CD14-positive monocyte (primary cell): ENCODE measurements around the gene SETD5. TPM values are rescaled to one million over a fixed set of nuclear protein-coding genes. Genes with fewer than 3 reads are reported as not detected.

ENCODE experiments used
- DNase-seq, 3 donors: peaks; one replicate each; pipeline ENCODE4 v3.0.0-alpha.2; 2011 to 2022
- H2AFZ ChIP-seq: 2 replicates; pipeline ENCODE4 v1.6.0; 2012; ENCODE audit warnings: mild to moderate bottlenecking, low read depth, low read length, inconsistent platforms; ENCODE audit not compliant: insufficient read depth, poor library complexity, severe bottlenecking
- H3K27ac ChIP-seq, 2 donors: 1 replicate in 1 of 2; 2 replicates in 1 of 2; pipeline ENCODE4 v1.5.1; 2012 to 2013; ENCODE audit warnings: low read length in 2 of 2, control low read depth in 1 of 2, inconsistent platforms in 1 of 2, low read depth in 1 of 2, mild to moderate bottlenecking in 1 of 2
- H3K27me3 ChIP-seq, 2 donors: one replicate each; pipeline versions ENCODE4 v1.6.0 to v1.6.1; 2011 to 2013; ENCODE audit warnings: low read length in 2 of 2; ENCODE audit not compliant: control insufficient read depth in 2 of 2, insufficient read depth in 2 of 2
- H3K36me3 ChIP-seq, 2 donors: replicated peaks in 1 of 2; 1 replicate in 1 of 2; 2 replicates in 1 of 2; pipeline versions ENCODE4 v1.5.1 to v1.6.1; 2012 to 2013; ENCODE audit warnings: low read length in 2 of 2, control low read depth in 1 of 2, inconsistent platforms in 1 of 2, mild to moderate bottlenecking in 1 of 2; ENCODE audit not compliant: insufficient read depth in 2 of 2, control insufficient read depth in 1 of 2
- H3K4me1 ChIP-seq, 2 donors: 1 replicate in 1 of 2; 2 replicates in 1 of 2; pipeline versions ENCODE4 v1.5.1 to v1.6.1; 2012 to 2013; ENCODE audit warnings: low read length in 2 of 2, control low read depth in 1 of 2, inconsistent platforms in 1 of 2, mild to moderate bottlenecking in 1 of 2, moderate library complexity in 1 of 2; ENCODE audit not compliant: insufficient read depth in 2 of 2, control insufficient read depth in 1 of 2
- H3K4me2 ChIP-seq: replicated peaks from 2 replicates; pipeline ENCODE3; 2012; ENCODE audit warnings: low read length, moderate library complexity, mild to moderate bottlenecking; ENCODE audit not compliant: poor library complexity, severe bottlenecking; ENCODE audit errors: extremely low read depth
- H3K4me3 ChIP-seq, 3 experiments: fragments of 200-600 bp in 1 of 3; sonication (generic) in 1 of 3; replicated peaks in 1 of 3; 1 replicate in 2 of 3; 2 replicates in 1 of 3; pipeline ENCODE4 v1.5.1; 2011 to 2013; ENCODE audit warnings: low read length in 3 of 3, mild to moderate bottlenecking in 3 of 3, control low read depth in 2 of 3, low read depth in 2 of 3, inconsistent platforms in 1 of 3, moderate library complexity in 1 of 3
- H3K79me2 ChIP-seq: 2 replicates; pipeline ENCODE4 v1.6.0; 2012; ENCODE audit warnings: mild to moderate bottlenecking, control low read depth, inconsistent platforms, low read length, moderate library complexity; ENCODE audit not compliant: insufficient read depth
- H3K9ac ChIP-seq: 2 replicates; pipeline ENCODE4 v1.6.0; 2017; ENCODE audit warnings: low read length, mild to moderate bottlenecking; ENCODE audit not compliant: insufficient read depth, poor library complexity, severe bottlenecking
- H3K9me3 ChIP-seq, 2 donors: replicated peaks in 1 of 2; 1 replicate in 1 of 2; 2 replicates in 1 of 2; pipeline versions ENCODE4 v1.5.1 to v1.6.1; 2012 to 2013; ENCODE audit warnings: low read length in 2 of 2, control low read depth in 1 of 2; ENCODE audit not compliant: control insufficient read depth in 1 of 2, insufficient read depth in 1 of 2
- H4K20me1 ChIP-seq: 2 replicates; pipeline ENCODE4 v1.6.0; 2012; ENCODE audit warnings: mild to moderate bottlenecking, low read length, control low read depth, moderate library complexity; ENCODE audit not compliant: insufficient read depth
- H3K27ac Mint-ChIP-seq, 7 donors: one replicate each; pipeline ENCODE4 v1.8.0; 2020; ENCODE audit warnings: mild to moderate bottlenecking in 7 of 7, mixed read lengths in 7 of 7, moderate library complexity in 6 of 7, inconsistent platforms in 2 of 7
- H3K27me3 Mint-ChIP-seq, 3 donors: one replicate each; pipeline ENCODE4 v1.8.0; 2021 to 2022; ENCODE audit warnings: low read depth in 3 of 3, mild to moderate bottlenecking in 3 of 3, mixed read lengths in 3 of 3, moderate library complexity in 3 of 3, inconsistent platforms in 1 of 3
- H3K36me3 Mint-ChIP-seq, 2 donors: one replicate each; pipeline ENCODE4 v1.8.0; 2020; ENCODE audit warnings: mixed read lengths in 2 of 2, inconsistent platforms in 1 of 2, mild to moderate bottlenecking in 1 of 2
- H3K4me1 Mint-ChIP-seq: one replicate; pipeline ENCODE4 v1.8.0; 2020; ENCODE audit warnings: mild to moderate bottlenecking, mixed read lengths
- H3K4me3 Mint-ChIP-seq, 2 donors: one replicate each; pipeline ENCODE4 v1.8.0; 2020; ENCODE audit warnings: mild to moderate bottlenecking in 2 of 2, mixed read lengths in 2 of 2, moderate library complexity in 1 of 2
- H3K9me3 Mint-ChIP-seq, 7 donors: one replicate each; pipeline ENCODE4 v1.8.0; 2020 to 2022; ENCODE audit warnings: mixed read lengths in 7 of 7, mild to moderate bottlenecking in 6 of 7, moderate library complexity in 6 of 7, inconsistent platforms in 2 of 7
- CTCF ChIP-seq: fragments of 200-600 bp; IDR thresholded peaks from one replicate; pipeline ENCODE4 v1.8.0; 2022; ENCODE audit warnings: antibody characterized with exemption, mild to moderate bottlenecking
- WGBS: methylation state at CpG from one replicate; pipeline ENCODE4 v1.1.5; 2013; ENCODE audit warnings: missing lambda C conversion rate; ENCODE audit not compliant: insufficient coverage; 5-methylcytosine and 5-hydroxymethylcytosine counted together
- intact Hi-C, 2 donors: fragments of 100-400 bp; cut with micrococcal nuclease; formaldehyde crosslinking; loops; one replicate each; pipeline versions ENCODE4 v1.15.0 to v1.15.1; 2023
- polyA plus RNA-seq, 3 donors: library from polyadenylated mRNA; depleted of rRNA in 1 of 3; unstranded in 2 of 3; stranded (reverse) in 1 of 3; fragments of 300-500 nt in 2 of 3; fragments of >200 nt in 1 of 3; fragmentation: Illumina TruSeq in 2 of 3; gene quantifications; 1 replicate in 2 of 3; 2 replicates in 1 of 3; pipeline ENCODE4 v1.2.3, GENCODE V29; 2012 to 2021

SETD5 gene
- polyA plus RNA-seq, 3 donors: 4.1 to 51.5 (median 13.7) TPM

GRCh38 chr3:9498781-9499180 is 101.4 kb downstream of the SETD5 start:
- Histone ChIP-seq H3K4me1 (no peaks in the 10 kb centered on the region), H4K20me1 (no peaks in the 10 kb centered on the region), H3K27ac (no peak overlapping the region), H3K4me3 (no peak overlapping the region), H3K27me3 (peaks cover 9 to 34% of the 10 kb centered on the region in 2 donors), H2AFZ (no peak overlapping the region), H3K36me3 (no peaks in the 10 kb centered on the region), H3K9me3 (no peaks in the 10 kb centered on the region), H3K79me2 (no peaks in the 10 kb centered on the region), H3K9ac (no peak overlapping the region), H3K4me2 (no peak overlapping the region)
- intact Hi-C loops: no loop called here
- peaks cover 2% of the 10 kb centered on the region for H3K4me1 Mint-ChIP-seq
- H3K27me3 Mint-ChIP-seq: peaks cover 42 to 47% (median 43%) of the 10 kb centered on the region in 3 donors
- 100% methylated on average over 1 of the region's 6 CpGs for WGBS
- peaks cover 0 to 9% (median 0%) of the 10 kb centered on the region in 7 donors for H3K9me3 Mint-ChIP-seq
- peaks cover 0 to 2% of the 10 kb centered on the region in 2 donors for H3K36me3 Mint-ChIP-seq
- H3K4me3 Mint-ChIP-seq: peak overlapping the region in 1 of 2 donors; percentile 73
- TF ChIP-seq CTCF: no peak
- no peak for DNase-seq
- H3K27ac Mint-ChIP-seq: no peak overlapping the region

GRCh38 chr3:9499455-9500107 is 102.2 kb downstream of the SETD5 start:
- Mint-ChIP-seq H3K4me3 (peak overlapping the region in 1 of 2 donors; percentile 73), H3K36me3 (peaks cover 0 to 2% of the 10 kb centered on the region in 2 donors), H3K27me3 (peaks cover 39 to 45% (median 43%) of the 10 kb centered on the region in 3 donors), H3K9me3 (peaks cover 0 to 9% (median 0%) of the 10 kb centered on the region in 7 donors), H3K27ac (no peak overlapping the region), H3K4me1 (peaks cover 2% of the 10 kb centered on the region)
- DNase-seq: no peak
- peaks cover 9 to 34% of the 10 kb centered on the region in 2 donors for H3K27me3 ChIP-seq
- no peaks in the 10 kb centered on the region for H3K4me1 ChIP-seq
- no peak overlapping the region for H3K4me2 ChIP-seq
- intact Hi-C loops: no loop called here
- no peak overlapping the region for H3K4me3 ChIP-seq
- H2AFZ ChIP-seq: no peak overlapping the region
- no peak overlapping the region for H3K9ac ChIP-seq
- no peaks in the 10 kb centered on the region for H3K79me2 ChIP-seq
- no peak overlapping the region for H3K27ac ChIP-seq
- no peak for TF ChIP-seq CTCF
- H3K9me3 ChIP-seq: no peaks in the 10 kb centered on the region
- H4K20me1 ChIP-seq: no peaks in the 10 kb centered on the region
- WGBS: 38% methylated on average over 19 of the region's 19 CpGs
- H3K36me3 ChIP-seq: no peaks in the 10 kb centered on the region
